Panc1 (cell line): Measurements from ENCODE around the gene CATSPERE. TPM values are rescaled to one million over a fixed set of nuclear protein-coding genes. Genes with fewer than 3 reads are reported as not detected.
"Not testable (repeated sequence)": the region's sequence is repeated elsewhere in the genome, so short reads cannot be mapped to it uniquely, and the experiment has no call there.

Experiments used
- ATAC-seq: fragments of 200-7000 bp; cut with Tn5 transposase; 2 replicates; pipeline ENCODE4 v1.9.1; 2020; ENCODE audit warnings: mild to moderate bottlenecking, moderate library complexity
- BruUV-seq: library from RNA; stranded (reverse); fragments of 400-500 nt; replicated peaks from 2 replicates; lab custom pipeline; 2021; lab: Mats Ljungman, UMichigan
- CTCF ChIA-PET: fragments of 300-600 bp; sonication (Branson Sonifier 250); formaldehyde crosslinking; loops from one replicate; lab custom pipeline; 2022; ENCODE audit warnings: antibody characterized with exemption; lab: Charles Lee
- POLR2A ChIA-PET: fragments of 300-600 bp; sonication (Branson Sonifier 250); formaldehyde crosslinking; loops from one replicate; lab custom pipeline; 2022; ENCODE audit warnings: antibody characterized with exemption; lab: Charles Lee
- DNase-seq: peaks from one replicate; pipeline ENCODE4 v3.0.0-alpha.2; 2010; ENCODE audit warnings: low read depth, low spot score
- H3K27ac ChIP-seq: 2 replicates; pipeline ENCODE4 v1.5.1; 2011; ENCODE audit warnings: mild to moderate bottlenecking, low read length, inconsistent platforms
- H3K27me3 ChIP-seq: fragments of 200-500 bp; sonication (Bioruptor generic); 2 replicates; pipeline ENCODE4 v1.6.0; 2014; ENCODE audit warnings: low read length, inconsistent platforms; ENCODE audit not compliant: control insufficient read depth, insufficient read depth
- H3K36me3 ChIP-seq: fragments of 200-500 bp; sonication (Bioruptor generic); 2 replicates; pipeline ENCODE4 v1.5.1; 2014; ENCODE audit warnings: inconsistent platforms, mild to moderate bottlenecking, low read length, moderate library complexity; ENCODE audit not compliant: control insufficient read depth, insufficient read depth
- H3K4me1 ChIP-seq: 2 replicates; pipeline ENCODE4 v1.5.1; 2011; ENCODE audit warnings: inconsistent platforms, mild to moderate bottlenecking, low read length, moderate library complexity; ENCODE audit not compliant: control insufficient read depth, insufficient read depth
- H3K4me3 ChIP-seq, 2 experiments: 2 replicates each; pipeline ENCODE4 v1.5.1; 2011 to 2012; ENCODE audit warnings: low read depth in 2 of 2, low read length in 2 of 2, mild to moderate bottlenecking in 2 of 2, inconsistent platforms in 1 of 2, moderate library complexity in 1 of 2
- H3K9me3 ChIP-seq: fragments of 200-500 bp; sonication (Bioruptor generic); 2 replicates; pipeline ENCODE4 v1.5.1; 2014; ENCODE audit warnings: low read depth, mild to moderate bottlenecking, inconsistent platforms, low read length, moderate library complexity; ENCODE audit not compliant: control insufficient read depth, insufficient read depth
- POLR2AphosphoS5 ChIP-seq: IDR thresholded peaks from 2 replicates; pipeline ENCODE4 v1.6.1; 2012; ENCODE audit warnings: mild to moderate bottlenecking, low read depth, low read length, moderate library complexity
- SIN3A ChIP-seq: IDR thresholded peaks from 2 replicates; pipeline ENCODE4 v1.6.1; 2012; ENCODE audit warnings: low read depth, mild to moderate bottlenecking, low read length, moderate library complexity, borderline replicate concordance; ENCODE audit not compliant: insufficient read depth
- TCF7L2 ChIP-seq: IDR thresholded peaks from 2 replicates; pipeline ENCODE4 v1.6.1; 2011; ENCODE audit warnings: mild to moderate bottlenecking, low read depth, low read length, inconsistent platforms
- in situ Hi-C: cut with HindIII; loops from 2 replicates; pipeline ENCODE4 v1.10.0; 2016; ENCODE audit warnings: low sequenced_read_pairs, low pct_unique_long_range_greater_than_20kb
- intact Hi-C: fragments of 100-400 bp; cut with micrococcal nuclease; formaldehyde crosslinking; loops from one replicate; pipeline ENCODE4 v1.10.0; 2022; ENCODE audit not compliant: unreplicated experiment
- total RNA-seq: library from RNA; stranded (reverse); gene quantifications from one replicate; pipeline ENCODE4 v1.2.1, GENCODE V29; 2021; ENCODE audit not compliant: unreplicated experiment
- TF ChIP-seq, protein P1 (sequence below), 2 experiments: IDR thresholded peaks; 2 replicates each; pipeline ENCODE4 v1.6.1; 2011 to 2012; ENCODE audit warnings: low read depth in 2 of 2, control low read depth in 1 of 2, low read length in 1 of 2, mild to moderate bottlenecking in 1 of 2, moderate library complexity in 1 of 2; ENCODE audit not compliant: insufficient read depth in 1 of 2
- TF ChIP-seq, protein P2 (sequence below): fragments of 450-650 bp; IDR thresholded peaks from 2 replicates; pipeline ENCODE4 v1.5.1; 2017; ENCODE audit warnings: mild to moderate bottlenecking

The CATSPERE gene
- total RNA-seq, 1 experiment from 2014 or later, result 0.31 TPM

DNA sequence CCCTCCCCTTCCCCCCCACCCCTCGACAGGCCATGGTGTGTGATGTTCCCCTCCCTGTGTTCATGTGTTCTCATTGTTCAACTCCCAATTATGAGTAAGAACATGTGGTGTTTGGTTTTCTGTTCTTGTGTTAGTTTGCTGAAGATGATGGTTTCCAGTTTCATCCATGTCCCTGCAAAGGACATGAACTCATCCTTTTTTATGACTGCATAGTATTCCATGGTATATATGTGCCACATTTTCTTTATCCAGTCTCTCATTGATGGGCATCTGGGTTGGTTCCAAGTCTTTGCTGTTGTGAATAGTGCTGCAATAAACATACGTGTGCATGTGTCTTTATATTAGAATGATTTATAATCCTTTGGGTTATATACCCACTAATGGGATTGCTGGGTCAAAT lies 38.4 kb downstream of the CATSPERE start:
- H3K36me3 ChIP-seq, DNase-seq, in situ Hi-C loops, H3K4me3 ChIP-seq, BruUV-seq, POLR2A ChIA-PET, H3K4me1 ChIP-seq, H3K27me3 ChIP-seq, H3K27ac ChIP-seq, ATAC-seq, H3K9me3 ChIP-seq, intact Hi-C loops, CTCF ChIA-PET: not testable (repeated sequence)

DNA sequence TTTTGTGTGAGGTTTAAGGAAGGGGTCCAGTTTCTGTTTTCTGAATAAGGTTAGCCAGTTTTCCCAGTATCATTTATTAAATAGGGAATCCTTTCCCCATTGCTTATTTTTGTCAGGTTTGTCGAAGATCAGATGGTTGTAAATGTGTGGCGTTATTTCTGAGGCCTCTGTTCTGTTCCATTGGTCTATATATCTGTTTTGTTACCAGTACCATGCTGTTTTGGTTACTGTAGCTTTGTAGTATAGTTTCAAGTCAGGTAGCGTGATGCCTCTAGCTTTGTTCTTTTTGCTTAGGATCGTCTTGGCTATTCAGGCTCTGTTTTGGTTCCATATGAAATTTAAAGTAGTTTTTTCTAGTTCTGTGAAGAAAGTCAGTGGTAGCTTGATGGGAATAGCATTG lies 39.4 kb downstream of the CATSPERE start:
- BruUV-seq, H3K36me3 ChIP-seq, H3K9me3 ChIP-seq, in situ Hi-C loops, H3K4me1 ChIP-seq, H3K27ac ChIP-seq, POLR2A ChIA-PET, ATAC-seq, H3K27me3 ChIP-seq, DNase-seq, CTCF ChIA-PET, H3K4me3 ChIP-seq, intact Hi-C loops: not testable (repeated sequence)

DNA sequence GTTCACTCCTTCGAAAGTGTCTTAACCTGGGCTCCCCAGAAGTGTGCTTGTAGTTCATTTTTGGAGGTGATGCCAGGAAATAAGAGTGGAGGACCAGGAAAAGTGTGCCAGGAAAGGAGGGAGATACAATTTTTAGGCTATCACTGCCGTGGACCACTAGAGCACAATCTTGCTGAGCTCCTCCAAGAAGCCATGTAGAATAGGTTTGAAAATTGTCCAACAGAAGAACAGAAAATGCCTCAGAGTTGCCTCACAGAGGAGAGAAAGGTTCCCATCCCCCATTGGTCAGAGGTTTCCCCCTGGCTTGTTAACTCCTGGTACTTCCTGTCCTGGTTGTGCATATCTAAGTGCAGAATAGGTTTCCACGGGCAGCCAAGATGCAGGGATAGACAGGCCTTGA lies 41.6 kb downstream of the CATSPERE start:
- DNase-seq (no peak), ATAC-seq (no peak)
- Histone ChIP-seq H3K36me3 (no peaks in the 10 kb centered on the region), H3K27me3 (no peaks in the 10 kb centered on the region), H3K4me3 (no peak overlapping the region), H3K9me3 (no peaks in the 10 kb centered on the region), H3K4me1 (no peaks in the 10 kb centered on the region), H3K27ac (no peak overlapping the region)
- ChIA-PET CTCF (no interaction called here), POLR2A (no interaction called here)
- TF ChIP-seq, protein P1, sequence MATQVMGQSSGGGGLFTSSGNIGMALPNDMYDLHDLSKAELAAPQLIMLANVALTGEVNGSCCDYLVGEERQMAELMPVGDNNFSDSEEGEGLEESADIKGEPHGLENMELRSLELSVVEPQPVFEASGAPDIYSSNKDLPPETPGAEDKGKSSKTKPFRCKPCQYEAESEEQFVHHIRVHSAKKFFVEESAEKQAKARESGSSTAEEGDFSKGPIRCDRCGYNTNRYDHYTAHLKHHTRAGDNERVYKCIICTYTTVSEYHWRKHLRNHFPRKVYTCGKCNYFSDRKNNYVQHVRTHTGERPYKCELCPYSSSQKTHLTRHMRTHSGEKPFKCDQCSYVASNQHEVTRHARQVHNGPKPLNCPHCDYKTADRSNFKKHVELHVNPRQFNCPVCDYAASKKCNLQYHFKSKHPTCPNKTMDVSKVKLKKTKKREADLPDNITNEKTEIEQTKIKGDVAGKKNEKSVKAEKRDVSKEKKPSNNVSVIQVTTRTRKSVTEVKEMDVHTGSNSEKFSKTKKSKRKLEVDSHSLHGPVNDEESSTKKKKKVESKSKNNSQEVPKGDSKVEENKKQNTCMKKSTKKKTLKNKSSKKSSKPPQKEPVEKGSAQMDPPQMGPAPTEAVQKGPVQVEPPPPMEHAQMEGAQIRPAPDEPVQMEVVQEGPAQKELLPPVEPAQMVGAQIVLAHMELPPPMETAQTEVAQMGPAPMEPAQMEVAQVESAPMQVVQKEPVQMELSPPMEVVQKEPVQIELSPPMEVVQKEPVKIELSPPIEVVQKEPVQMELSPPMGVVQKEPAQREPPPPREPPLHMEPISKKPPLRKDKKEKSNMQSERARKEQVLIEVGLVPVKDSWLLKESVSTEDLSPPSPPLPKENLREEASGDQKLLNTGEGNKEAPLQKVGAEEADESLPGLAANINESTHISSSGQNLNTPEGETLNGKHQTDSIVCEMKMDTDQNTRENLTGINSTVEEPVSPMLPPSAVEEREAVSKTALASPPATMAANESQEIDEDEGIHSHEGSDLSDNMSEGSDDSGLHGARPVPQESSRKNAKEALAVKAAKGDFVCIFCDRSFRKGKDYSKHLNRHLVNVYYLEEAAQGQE (IDR thresholded peaks at IDR 0.05; ENCODE audit: insufficient read depth in 1 of 2, low read depth in 2 of 2, low read length in 1 of 2), result no peak
- TF ChIP-seq TCF7L2 (no peak), POLR2AphosphoS5 (no peak), SIN3A (no peak)
- TF ChIP-seq, protein P2, sequence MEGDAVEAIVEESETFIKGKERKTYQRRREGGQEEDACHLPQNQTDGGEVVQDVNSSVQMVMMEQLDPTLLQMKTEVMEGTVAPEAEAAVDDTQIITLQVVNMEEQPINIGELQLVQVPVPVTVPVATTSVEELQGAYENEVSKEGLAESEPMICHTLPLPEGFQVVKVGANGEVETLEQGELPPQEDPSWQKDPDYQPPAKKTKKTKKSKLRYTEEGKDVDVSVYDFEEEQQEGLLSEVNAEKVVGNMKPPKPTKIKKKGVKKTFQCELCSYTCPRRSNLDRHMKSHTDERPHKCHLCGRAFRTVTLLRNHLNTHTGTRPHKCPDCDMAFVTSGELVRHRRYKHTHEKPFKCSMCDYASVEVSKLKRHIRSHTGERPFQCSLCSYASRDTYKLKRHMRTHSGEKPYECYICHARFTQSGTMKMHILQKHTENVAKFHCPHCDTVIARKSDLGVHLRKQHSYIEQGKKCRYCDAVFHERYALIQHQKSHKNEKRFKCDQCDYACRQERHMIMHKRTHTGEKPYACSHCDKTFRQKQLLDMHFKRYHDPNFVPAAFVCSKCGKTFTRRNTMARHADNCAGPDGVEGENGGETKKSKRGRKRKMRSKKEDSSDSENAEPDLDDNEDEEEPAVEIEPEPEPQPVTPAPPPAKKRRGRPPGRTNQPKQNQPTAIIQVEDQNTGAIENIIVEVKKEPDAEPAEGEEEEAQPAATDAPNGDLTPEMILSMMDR, result no peak
- intact Hi-C loops (no loop called here), in situ Hi-C loops (no loop called here)
- no TSS peak for BruUV-seq
